Measurements from ENCODE around the gene CEACAM8. TPM values are rescaled to one million over a fixed set of nuclear protein-coding genes. Genes with fewer than 3 reads are reported as not detected.
"Not testable (repeated sequence)": the region's sequence is repeated elsewhere in the genome, so short reads cannot be mapped to it uniquely, and the experiment has no call there.

The CEACAM8 gene
- total and polyA plus RNA-seq, 2 donors, result 0.41 to 1.7 TPM

- no peaks in the 10 kb centered on the region for H3K4me1 ChIP-seq (ENCODE audit: control insufficient read depth in 2 of 2, insufficient read depth in 2 of 2, low read length in 2 of 2)
- no peak for DNase-seq (ENCODE audit: low read depth in 6 of 9, low spot score in 9 of 9)
- H3K4me3 ChIP-seq (ENCODE audit: low read length in 2 of 2), result no peak overlapping the region
- H3K27ac ChIP-seq (ENCODE audit: low read depth in 1 of 2, low read length in 1 of 2), result no peak overlapping the region
- no peaks in the 10 kb centered on the region for H3K36me3 ChIP-seq (ENCODE audit: control insufficient read depth in 2 of 2, insufficient read depth in 2 of 2, low read length in 1 of 2)
- no peaks in the 10 kb centered on the region for H3K9me3 ChIP-seq (ENCODE audit: control insufficient read depth in 2 of 2, insufficient read depth in 1 of 2, low read length in 1 of 2)
- WGBS, result 93% methylated on average over 4 of the region's 4 CpGs
- peaks cover 0 to 5% of the 10 kb centered on the region in 2 donors for H3K27me3 ChIP-seq (ENCODE audit: control insufficient read depth in 2 of 2, insufficient read depth in 1 of 2, low read length in 1 of 2)
Measured at GRCh38 chr19:42560731-42561130, 34.0 kb downstream of the CEACAM8 start.

GRCh38 chr19:42558450-42559150, 36.1 kb downstream of the CEACAM8 start:
- Histone ChIP-seq H3K27me3 (ENCODE audit: control insufficient read depth in 2 of 2, insufficient read depth in 1 of 2, low read length in 1 of 2) (peaks cover 0 to 12% of the 10 kb centered on the region in 2 donors), H3K4me3 (ENCODE audit: low read length in 2 of 2) (no peak overlapping the region), H3K27ac (ENCODE audit: low read depth in 1 of 2, low read length in 1 of 2) (no peak overlapping the region), H3K9me3 (ENCODE audit: control insufficient read depth in 2 of 2, insufficient read depth in 1 of 2, low read length in 1 of 2) (no peaks in the 10 kb centered on the region), H3K4me1 (ENCODE audit: control insufficient read depth in 2 of 2, insufficient read depth in 2 of 2, low read length in 2 of 2) (no peaks in the 10 kb centered on the region), H3K36me3 (ENCODE audit: control insufficient read depth in 2 of 2, insufficient read depth in 2 of 2, low read length in 1 of 2) (no peaks in the 10 kb centered on the region)
- 84% methylated on average over 7 of the region's 7 CpGs for WGBS
- DNase-seq (ENCODE audit: low read depth in 6 of 9, low spot score in 9 of 9), result no peak

GRCh38 chr19:42557386-42557871, 37.3 kb downstream of the CEACAM8 start:
- peaks cover 0 to 12% of the 10 kb centered on the region in 2 donors for H3K27me3 ChIP-seq (ENCODE audit: control insufficient read depth in 2 of 2, insufficient read depth in 1 of 2, low read length in 1 of 2)
- 93% methylated on average over 10 of the region's 10 CpGs for WGBS
- not testable (repeated sequence) for H3K9me3 ChIP-seq (ENCODE audit: control insufficient read depth in 2 of 2, insufficient read depth in 1 of 2, low read length in 1 of 2); H3K4me3 ChIP-seq (ENCODE audit: low read length in 2 of 2); H3K36me3 ChIP-seq (ENCODE audit: control insufficient read depth in 2 of 2, insufficient read depth in 2 of 2, low read length in 1 of 2); H3K4me1 ChIP-seq (ENCODE audit: control insufficient read depth in 2 of 2, insufficient read depth in 2 of 2, low read length in 2 of 2); H3K27ac ChIP-seq (ENCODE audit: low read depth in 1 of 2, low read length in 1 of 2); DNase-seq (ENCODE audit: low read depth in 6 of 9, low spot score in 9 of 9)

- H3K27ac ChIP-seq (ENCODE audit: low read depth in 1 of 2, low read length in 1 of 2), result no peak overlapping the region
- H3K4me3 ChIP-seq (ENCODE audit: low read length in 2 of 2), result no peak overlapping the region
- H3K27me3 ChIP-seq (ENCODE audit: control insufficient read depth in 2 of 2, insufficient read depth in 1 of 2, low read length in 1 of 2), result peaks cover 0 to 10% of the 10 kb centered on the region in 2 donors
- 11% methylated on average over 10 of the region's 10 CpGs for WGBS
- no peak for DNase-seq (ENCODE audit: low read depth in 6 of 9, low spot score in 9 of 9)
- no peaks in the 10 kb centered on the region for H3K9me3 ChIP-seq (ENCODE audit: control insufficient read depth in 2 of 2, insufficient read depth in 1 of 2, low read length in 1 of 2)
- H3K36me3 ChIP-seq (ENCODE audit: control insufficient read depth in 2 of 2, insufficient read depth in 2 of 2, low read length in 1 of 2), result no peaks in the 10 kb centered on the region
- no peaks in the 10 kb centered on the region for H3K4me1 ChIP-seq (ENCODE audit: control insufficient read depth in 2 of 2, insufficient read depth in 2 of 2, low read length in 2 of 2)
Measured at GRCh38 chr19:42555801-42556200, 38.9 kb downstream of the CEACAM8 start.

DNA sequence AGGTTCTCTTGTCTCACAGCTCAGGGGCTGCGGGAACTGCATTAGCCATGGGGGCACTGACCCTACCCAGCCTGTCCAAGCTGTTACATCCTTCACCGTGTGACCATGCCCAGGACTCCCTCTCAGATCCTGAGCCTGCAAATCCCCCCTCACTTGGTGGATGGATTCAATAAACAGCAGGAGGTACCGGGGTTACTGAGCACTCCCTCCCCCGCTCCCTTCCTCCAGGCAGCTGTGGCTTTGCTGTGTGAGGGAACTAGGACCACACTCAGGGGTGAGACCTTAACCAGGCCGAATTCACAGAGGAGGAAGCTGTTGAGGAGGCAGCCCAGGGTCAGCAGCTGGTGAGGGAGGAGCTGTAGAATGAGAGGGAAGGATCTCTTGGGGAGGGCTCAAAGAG, 39.4 kb downstream of the CEACAM8 start:
- H3K27me3 ChIP-seq (ENCODE audit: control insufficient read depth in 2 of 2, insufficient read depth in 1 of 2, low read length in 1 of 2), result peaks cover 0 to 10% of the 10 kb centered on the region in 2 donors
- no peak overlapping the region for H3K4me3 ChIP-seq (ENCODE audit: low read length in 2 of 2)
- H3K4me1 ChIP-seq (ENCODE audit: control insufficient read depth in 2 of 2, insufficient read depth in 2 of 2, low read length in 2 of 2), result no peaks in the 10 kb centered on the region
- H3K27ac ChIP-seq (ENCODE audit: low read depth in 1 of 2, low read length in 1 of 2), result no peak overlapping the region
- H3K36me3 ChIP-seq (ENCODE audit: control insufficient read depth in 2 of 2, insufficient read depth in 2 of 2, low read length in 1 of 2), result no peaks in the 10 kb centered on the region
- H3K9me3 ChIP-seq (ENCODE audit: control insufficient read depth in 2 of 2, insufficient read depth in 1 of 2, low read length in 1 of 2), result no peaks in the 10 kb centered on the region
- no peak for DNase-seq (ENCODE audit: low read depth in 6 of 9, low spot score in 9 of 9)
- 23% methylated on average over 5 of the region's 5 CpGs for WGBS

GRCh38 chr19:42554046-42554575, 40.6 kb downstream of the CEACAM8 start:
- no peak overlapping the region for H3K4me3 ChIP-seq (ENCODE audit: low read length in 2 of 2)
- peaks cover 0 to 8% of the 10 kb centered on the region in 2 donors for H3K27me3 ChIP-seq (ENCODE audit: control insufficient read depth in 2 of 2, insufficient read depth in 1 of 2, low read length in 1 of 2)
- H3K27ac ChIP-seq (ENCODE audit: low read depth in 1 of 2, low read length in 1 of 2), result no peak overlapping the region
- H3K9me3 ChIP-seq (ENCODE audit: control insufficient read depth in 2 of 2, insufficient read depth in 1 of 2, low read length in 1 of 2), result no peaks in the 10 kb centered on the region
- no peaks in the 10 kb centered on the region for H3K4me1 ChIP-seq (ENCODE audit: control insufficient read depth in 2 of 2, insufficient read depth in 2 of 2, low read length in 2 of 2)
- H3K36me3 ChIP-seq (ENCODE audit: control insufficient read depth in 2 of 2, insufficient read depth in 2 of 2, low read length in 1 of 2), result no peaks in the 10 kb centered on the region
- 94% methylated on average over 3 of the region's 3 CpGs for WGBS
- DNase-seq (ENCODE audit: low read depth in 6 of 9, low spot score in 9 of 9), result no peak

DNA sequence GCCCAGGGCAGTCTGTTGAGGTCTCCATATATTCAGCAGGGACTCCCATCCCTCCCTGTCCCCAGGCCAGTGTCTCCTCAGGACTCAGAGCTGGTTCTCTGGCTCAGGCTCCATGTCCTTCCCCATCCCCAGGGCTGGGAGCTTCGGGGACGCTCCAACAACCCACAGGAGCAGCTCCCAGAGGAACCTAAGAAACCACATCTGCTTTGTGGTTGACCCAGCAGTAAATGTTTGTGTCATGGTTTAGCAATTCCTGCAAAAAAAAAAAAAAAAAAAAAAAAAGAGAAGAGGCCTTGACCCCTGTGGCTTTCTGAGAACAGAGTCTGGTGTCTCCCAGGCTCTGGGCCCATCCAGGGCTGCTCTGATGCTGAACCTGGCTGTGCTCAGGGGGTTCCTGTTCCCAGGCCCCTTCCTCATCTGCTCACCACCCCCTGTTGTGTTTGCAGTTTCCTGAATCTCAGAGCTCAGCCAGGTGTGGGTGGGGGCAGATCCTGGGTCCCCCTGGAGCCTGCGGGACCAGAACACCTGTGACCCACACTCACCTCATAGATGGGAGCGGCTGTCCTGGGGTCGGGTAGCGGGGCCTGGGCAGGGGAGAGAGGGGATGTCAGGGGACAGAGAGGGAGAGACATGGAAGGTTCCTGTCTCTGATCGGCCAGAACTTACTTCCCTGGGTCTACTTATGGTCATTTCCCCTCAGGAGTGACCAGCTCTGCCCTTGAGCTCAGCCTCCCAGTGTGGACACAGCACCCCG, 41.3 kb downstream of the CEACAM8 start:
- WGBS, result 55% methylated on average over 8 of the region's 8 CpGs
- no peak overlapping the region for H3K27ac ChIP-seq (ENCODE audit: low read depth in 1 of 2, low read length in 1 of 2)
- no peaks in the 10 kb centered on the region for H3K36me3 ChIP-seq (ENCODE audit: control insufficient read depth in 2 of 2, insufficient read depth in 2 of 2, low read length in 1 of 2)
- DNase-seq (ENCODE audit: low read depth in 6 of 9, low spot score in 9 of 9), result peak in 1 of 9 donors; percentile 10
- H3K4me3 ChIP-seq (ENCODE audit: low read length in 2 of 2), result no peak overlapping the region
- H3K4me1 ChIP-seq (ENCODE audit: control insufficient read depth in 2 of 2, insufficient read depth in 2 of 2, low read length in 2 of 2), result no peaks in the 10 kb centered on the region
- H3K9me3 ChIP-seq (ENCODE audit: control insufficient read depth in 2 of 2, insufficient read depth in 1 of 2, low read length in 1 of 2), result no peaks in the 10 kb centered on the region
- peaks cover 0 to 8% of the 10 kb centered on the region in 2 donors for H3K27me3 ChIP-seq (ENCODE audit: control insufficient read depth in 2 of 2, insufficient read depth in 1 of 2, low read length in 1 of 2)

DNA sequence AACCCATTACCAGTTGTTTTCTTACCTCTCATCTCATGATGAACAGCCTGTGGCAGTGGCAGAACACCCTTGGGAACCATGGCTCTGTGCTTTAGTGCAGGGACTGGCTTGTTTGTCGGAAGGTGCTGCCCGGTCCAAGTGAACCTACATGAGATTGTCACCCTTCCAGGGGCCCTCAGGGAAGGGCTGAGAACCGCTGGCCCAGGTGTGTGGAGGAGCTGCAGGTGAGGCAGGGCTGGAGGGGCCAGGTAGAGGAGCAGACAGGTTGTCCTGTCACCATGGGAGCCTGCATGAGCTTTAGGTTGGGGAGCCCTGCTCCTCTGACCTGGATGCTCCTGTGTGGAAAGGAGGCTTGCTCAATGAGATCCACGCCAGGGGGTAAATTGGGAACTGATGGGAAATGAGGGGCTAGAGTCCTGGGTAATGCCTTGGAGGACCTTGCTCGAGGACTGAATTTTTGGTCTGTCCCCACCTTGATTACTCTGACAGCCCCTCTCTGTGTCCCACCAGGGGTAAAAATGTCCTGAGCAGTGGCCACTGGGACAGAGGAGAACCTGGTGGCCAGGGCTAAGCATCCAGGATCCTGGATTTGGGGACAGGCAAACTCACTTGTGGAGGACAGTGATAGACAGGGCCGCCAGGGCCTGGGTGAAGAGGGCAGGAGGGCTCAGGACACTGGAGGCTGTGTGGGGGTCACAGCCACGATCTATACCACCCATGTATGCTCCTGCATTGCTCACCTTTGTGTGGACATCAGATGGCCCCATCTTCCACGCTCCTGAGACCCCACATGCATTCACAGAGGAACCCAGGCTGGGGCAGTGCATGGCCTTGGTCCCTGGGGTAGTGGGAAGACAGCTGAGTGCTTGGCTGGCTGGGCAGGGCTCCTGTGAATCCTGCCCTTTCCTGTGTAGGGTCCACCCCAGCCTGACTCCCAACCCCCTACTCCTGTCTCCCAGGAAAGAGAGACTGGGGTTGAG, 42.3 kb downstream of the CEACAM8 start:
- Histone ChIP-seq H3K4me3 (ENCODE audit: low read length in 2 of 2) (no peak overlapping the region), H3K27ac (ENCODE audit: low read depth in 1 of 2, low read length in 1 of 2) (no peak overlapping the region), H3K9me3 (ENCODE audit: control insufficient read depth in 2 of 2, insufficient read depth in 1 of 2, low read length in 1 of 2) (no peaks in the 10 kb centered on the region), H3K4me1 (ENCODE audit: control insufficient read depth in 2 of 2, insufficient read depth in 2 of 2, low read length in 2 of 2) (no peaks in the 10 kb centered on the region), H3K27me3 (ENCODE audit: control insufficient read depth in 2 of 2, insufficient read depth in 1 of 2, low read length in 1 of 2) (peaks cover 0 to 8% of the 10 kb centered on the region in 2 donors), H3K36me3 (ENCODE audit: control insufficient read depth in 2 of 2, insufficient read depth in 2 of 2, low read length in 1 of 2) (no peaks in the 10 kb centered on the region)
- DNase-seq (ENCODE audit: low read depth in 6 of 9, low spot score in 9 of 9), result no peak
- WGBS, result 92% methylated on average over 8 of the region's 8 CpGs
